GM20431 (cell line): ENCODE data around the gene DAND5.

Source experiments
- in situ Hi-C: fragments of 300-500 bp; cut with MseI, MboI; formaldehyde crosslinking; loops from one replicate; pipeline ENCODE4 v1.15.0; 2020; ENCODE audit warnings: low sequenced_read_pairs; ENCODE audit not compliant: unreplicated experiment

DAND5 gene

DNA sequence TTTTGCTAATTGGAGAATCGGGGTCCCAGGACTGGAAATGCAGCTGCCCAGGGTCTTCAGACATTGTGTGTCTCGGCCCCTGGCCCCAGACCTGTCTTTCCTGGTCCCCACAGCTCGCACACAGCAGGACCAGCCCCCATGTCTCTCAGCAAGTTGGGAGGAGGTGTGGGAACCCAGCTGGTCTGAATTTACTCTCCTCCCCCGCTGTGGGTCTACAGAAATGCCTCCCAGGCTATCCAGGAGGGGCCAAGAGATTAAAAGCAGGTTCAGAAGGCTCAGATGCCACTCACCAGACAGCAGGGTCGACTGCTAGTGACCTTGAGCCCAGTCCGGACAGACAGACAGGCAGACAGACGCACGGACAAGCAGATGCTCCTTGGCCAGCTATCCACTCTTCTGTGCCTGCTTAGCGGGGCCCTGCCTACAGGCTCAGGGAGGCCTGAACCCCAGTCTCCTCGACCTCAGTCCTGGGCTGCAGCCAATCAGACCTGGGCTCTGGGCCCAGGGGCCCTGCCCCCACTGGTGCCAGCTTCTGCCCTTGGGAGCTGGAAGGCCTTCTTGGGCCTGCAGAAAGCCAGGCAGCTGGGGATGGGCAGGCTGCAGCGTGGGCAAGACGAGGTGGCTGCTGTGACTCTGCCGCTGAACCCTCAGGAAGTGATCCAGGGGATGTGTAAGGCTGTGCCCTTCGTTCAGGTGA is at the start of gene DAND5:
Gene DAND5 (plus strand): TSS at position 285 of the 697 bp plus-strand sequence. CDS start 85 bp downstream, at position 370.
- in situ Hi-C loops: no loop called here

- in situ Hi-C loops: no loop called here
Measured at GRCh38 chr19:12921047-12921446, 48.3 kb upstream of the DAND5 start.

DNA sequence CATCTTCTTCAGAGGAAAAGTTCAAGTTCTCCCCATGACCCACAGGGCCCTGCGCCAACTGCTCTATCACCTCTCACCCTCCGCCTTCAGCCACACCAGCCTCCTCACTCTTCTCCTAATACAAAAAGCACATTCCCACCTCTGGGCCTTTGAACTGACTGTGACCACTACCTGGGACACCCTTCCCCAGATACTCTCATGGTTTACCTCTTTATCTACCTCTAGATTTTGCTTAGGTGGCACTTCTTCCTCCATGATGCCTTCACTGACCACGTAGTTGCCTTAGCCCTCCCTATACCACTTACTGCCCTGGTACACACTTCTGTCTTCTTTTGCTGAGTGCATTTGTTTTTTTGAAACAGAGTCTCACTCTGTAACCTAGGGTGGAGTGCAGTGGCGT is 46.4 kb upstream of the DAND5 start:
- in situ Hi-C loops: no loop called here

DNA sequence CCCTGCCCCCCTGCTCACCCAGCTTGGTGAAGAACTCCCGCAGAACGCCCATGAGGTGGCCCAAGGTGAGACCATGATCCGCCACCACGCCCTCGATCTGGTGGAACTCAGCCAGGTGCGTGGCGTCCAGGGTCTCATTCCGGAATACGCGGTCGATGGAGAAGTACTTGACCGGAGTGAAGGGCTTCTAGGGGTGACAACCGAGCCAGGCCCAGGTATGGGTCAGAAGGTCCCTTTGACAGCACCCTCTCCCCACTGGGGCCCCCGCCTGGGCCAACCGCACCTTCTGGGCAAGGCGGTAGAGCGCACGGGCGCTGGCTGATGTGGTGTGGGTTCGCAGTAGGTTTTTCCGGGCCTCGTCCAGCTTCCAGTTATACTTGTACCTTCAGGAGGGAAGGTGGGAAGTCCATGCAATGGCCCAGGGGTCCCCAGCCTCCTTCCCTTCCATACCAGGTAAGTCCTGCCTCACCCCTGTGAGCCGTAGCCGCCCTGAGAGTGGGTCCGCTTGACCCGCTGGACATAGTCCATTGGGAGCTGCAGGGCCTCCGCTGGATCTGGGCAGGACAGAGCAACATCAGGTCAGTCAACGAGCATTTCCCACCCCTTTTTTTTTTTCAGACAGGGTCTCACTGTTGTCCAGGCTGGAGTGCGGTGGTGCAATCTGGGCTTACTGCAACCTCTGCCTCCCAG is 44.6 kb upstream of the DAND5 start:
- in situ Hi-C loops: no loop called here

- in situ Hi-C loops: no loop called here
Measured at GRCh38 chr19:12930002-12930645, 39.3 kb upstream of the DAND5 start.

DNA sequence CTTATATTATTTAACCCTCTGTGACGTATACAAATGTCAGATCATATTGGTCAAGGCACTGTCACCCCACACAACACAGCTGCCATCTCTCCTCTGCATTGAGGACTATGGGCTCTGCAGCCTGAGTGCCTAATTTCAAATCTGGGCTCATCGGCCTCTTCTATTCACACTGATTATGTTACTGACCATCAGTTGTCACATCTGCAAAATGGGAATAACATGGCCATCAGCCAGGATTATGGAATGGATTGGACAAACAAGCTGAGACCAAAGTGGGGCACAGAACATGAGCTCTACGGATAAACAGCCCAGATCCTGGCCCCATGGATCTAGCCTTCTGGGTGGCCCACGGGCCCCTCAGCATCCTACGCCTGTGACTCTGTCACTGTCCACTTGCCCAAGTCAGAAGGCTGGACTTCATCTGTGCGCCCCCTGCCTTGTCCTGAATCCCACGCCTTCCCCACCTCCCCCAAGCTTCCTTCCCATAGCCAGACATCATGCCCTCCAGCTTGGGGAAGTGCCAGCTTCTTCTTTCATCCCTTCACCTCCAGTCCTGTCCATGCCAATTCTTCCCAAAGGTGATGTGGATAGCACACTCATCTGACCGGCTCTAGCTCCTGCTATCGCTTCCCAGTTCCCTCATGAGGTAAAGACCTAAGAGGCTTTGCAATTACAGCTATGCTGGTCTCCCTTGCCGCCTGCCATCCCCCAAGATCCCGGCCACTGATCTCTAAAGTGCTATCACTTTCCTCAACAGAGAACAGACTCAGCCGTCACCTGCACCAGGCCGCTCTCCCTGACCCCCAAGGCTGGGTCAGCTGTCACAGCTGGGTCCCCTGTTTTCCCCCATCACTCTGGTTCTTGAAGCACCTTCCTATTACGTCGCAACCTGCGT is 36.7 kb upstream of the DAND5 start:
- in situ Hi-C loops: no loop called here

DNA sequence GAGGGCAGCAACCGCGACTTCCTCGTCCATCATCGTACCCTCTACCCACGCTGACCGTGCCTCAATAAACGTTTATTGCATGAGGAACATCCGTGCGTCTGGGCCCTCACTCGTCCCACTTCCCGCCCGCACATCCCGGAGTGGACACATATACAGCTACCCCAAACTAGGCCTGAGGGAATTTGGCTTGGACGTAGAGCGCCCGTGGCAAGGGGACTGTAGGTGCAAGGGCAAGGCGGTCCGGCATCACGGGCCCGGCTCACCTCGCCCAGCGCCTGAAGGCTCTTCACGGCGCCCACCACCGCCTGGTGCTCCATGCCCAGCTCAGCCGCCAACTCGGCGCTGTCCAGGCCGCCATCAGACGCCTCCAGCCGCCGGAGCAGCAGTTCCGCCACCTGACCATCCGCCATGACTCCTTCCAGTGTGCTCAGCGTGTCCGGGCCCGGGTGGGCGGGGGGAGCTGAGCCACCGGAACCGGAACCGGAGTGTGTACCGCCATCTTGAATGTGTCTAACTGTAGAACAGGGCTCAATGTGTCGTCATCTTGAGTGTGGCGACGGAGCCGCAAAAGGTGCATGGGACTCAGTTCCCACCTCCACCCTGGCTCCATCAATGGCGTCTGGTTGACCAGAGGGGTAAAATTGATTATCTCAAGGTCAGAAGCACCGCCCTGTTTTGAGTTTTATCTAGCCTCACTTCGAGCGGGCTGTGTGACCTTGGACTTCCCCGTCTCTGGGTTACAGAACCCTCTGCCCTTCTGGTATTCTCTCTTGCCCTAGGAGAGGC is 35.9 kb upstream of the DAND5 start, which contains the start of gene FARSA:
Gene FARSA (minus strand): TSS at position 425 of the 786 bp plus-strand sequence. CDS start 15 bp downstream, at position 410.
- in situ Hi-C loops: no loop called here

DNA sequence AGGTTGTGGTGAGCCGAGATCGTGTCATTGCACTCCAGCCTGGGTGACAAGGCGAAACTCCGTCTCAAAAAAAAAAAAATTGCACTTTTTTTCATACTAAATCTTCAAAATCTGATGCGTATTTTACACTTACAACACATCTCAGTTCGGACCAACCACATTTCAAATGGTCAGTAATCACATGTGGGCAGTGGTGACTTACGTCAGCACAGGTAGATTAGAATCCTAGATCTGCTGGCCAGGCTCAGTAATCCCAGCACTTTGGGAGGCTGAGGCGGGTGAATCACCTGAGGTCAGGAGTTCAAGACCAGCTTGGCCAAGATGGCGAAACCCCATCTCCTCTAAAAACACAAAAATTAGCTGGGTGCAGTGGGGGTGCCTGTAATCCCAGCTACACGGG is 34.3 kb upstream of the DAND5 start:
- in situ Hi-C loops: no loop called here

- in situ Hi-C loops: no loop called here
Measured at GRCh38 chr19:12936582-12936981, 32.8 kb upstream of the DAND5 start.

DNA sequence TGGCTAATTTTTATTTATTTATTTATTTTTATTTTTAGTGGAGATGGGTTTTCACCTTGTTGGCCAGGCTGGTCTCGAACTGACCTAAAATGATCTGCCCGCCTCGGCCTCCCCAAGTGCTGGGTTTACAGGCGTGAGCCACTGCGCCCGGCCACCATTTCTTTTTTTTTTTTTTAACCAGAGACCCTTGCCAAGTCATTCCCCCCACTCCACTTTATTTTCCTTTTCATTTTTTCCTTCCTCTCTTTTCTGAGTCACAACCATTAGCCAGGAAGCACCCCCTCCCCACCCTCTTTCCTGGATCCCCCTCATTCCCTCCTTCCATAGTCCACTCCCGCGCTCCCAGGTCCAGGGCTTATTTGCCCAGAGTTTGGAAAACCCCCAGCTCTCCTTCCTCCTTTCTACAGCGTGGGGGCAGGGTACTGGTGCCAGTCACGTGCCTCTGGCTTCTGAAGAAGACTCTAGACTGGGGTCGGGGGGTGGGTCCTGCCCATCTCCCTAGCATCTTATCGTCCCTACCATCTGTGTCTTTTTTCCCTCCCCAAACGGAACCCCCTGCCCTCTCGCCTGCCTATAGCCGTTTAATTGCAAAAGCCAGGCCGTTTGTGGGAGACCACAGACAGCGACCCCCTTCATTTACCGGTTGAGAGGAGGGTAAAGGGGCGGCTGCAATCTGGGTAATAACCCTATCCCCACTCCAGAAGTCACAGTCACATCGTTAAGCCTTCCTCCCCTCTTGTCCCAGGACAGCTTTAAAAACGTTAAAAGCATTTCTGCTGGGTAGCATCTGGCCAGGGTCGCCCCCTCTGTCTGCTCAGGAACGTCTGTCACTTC is 32.1 kb upstream of the DAND5 start:
- in situ Hi-C loops: no loop called here

DNA sequence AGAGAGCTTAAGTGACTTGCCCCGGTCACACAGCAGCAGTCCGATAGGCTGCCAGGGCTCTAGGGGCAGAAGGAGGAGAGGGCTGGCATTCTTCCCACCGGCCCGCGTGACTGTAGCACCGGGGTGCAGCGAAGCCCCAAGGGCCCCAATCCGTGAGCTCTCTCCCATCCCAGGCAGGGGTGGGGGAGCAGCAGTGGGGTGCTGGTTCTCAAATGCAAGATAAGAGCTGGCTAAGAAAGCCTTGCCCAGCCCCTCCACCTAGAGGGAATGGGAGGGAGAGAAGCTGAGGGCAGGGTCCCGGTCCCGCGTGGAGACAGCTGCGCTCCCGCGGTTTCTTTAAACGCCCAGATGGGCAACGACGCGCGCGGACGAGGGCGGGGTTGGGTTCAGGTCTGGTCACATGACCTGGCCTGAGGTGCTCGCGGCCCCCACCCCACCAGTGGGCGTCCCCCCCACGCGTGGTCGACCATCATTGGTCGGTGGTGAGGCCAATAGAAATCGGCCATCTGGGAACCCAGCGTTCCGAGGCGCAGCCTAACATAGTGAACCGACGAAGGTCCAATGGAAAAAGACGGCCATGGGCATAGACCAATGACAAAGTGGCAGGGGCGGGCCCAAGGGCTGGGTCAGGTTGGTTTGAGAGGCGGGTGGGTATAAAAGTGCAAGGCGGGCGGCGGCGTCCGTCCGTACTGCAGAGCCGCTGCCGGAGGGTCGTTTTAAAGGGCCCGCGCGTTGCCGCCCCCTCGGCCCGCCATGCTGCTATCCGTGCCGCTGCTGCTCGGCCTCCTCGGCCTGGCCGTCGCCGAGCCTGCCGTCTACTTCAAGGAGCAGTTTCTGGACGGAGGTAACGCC is 31.2 kb upstream of the DAND5 start, which contains the start of gene CALR:
Gene CALR (plus strand): TSS at position 683 of the 852 bp plus-strand sequence. CDS start 71 bp downstream, at position 754.
- in situ Hi-C loops: no loop called here

- in situ Hi-C loops: no loop called here
Measured at GRCh38 chr19:12938779-12939601, 30.4 kb upstream of the DAND5 start.

GRCh38 chr19:12939975-12940423 is 29.4 kb upstream of the DAND5 start:
- in situ Hi-C loops: no loop called here

- in situ Hi-C loops: no loop called here
Measured at GRCh38 chr19:12940897-12941296, 28.5 kb upstream of the DAND5 start.

DNA sequence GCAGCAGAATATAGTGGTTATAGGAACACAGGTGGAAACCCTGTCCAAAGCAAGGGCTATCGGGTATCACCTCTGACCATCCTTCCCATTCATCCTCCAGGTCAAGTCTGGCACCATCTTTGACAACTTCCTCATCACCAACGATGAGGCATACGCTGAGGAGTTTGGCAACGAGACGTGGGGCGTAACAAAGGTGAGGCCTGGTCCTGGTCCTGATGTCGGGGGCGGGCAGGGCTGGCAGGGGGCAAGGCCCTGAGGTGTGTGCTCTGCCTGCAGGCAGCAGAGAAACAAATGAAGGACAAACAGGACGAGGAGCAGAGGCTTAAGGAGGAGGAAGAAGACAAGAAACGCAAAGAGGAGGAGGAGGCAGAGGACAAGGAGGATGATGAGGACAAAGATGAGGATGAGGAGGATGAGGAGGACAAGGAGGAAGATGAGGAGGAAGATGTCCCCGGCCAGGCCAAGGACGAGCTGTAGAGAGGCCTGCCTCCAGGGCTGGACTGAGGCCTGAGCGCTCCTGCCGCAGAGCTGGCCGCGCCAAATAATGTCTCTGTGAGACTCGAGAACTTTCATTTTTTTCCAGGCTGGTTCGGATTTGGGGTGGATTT is 25.8 kb upstream of the DAND5 start:
- in situ Hi-C loops: no loop called here

DNA sequence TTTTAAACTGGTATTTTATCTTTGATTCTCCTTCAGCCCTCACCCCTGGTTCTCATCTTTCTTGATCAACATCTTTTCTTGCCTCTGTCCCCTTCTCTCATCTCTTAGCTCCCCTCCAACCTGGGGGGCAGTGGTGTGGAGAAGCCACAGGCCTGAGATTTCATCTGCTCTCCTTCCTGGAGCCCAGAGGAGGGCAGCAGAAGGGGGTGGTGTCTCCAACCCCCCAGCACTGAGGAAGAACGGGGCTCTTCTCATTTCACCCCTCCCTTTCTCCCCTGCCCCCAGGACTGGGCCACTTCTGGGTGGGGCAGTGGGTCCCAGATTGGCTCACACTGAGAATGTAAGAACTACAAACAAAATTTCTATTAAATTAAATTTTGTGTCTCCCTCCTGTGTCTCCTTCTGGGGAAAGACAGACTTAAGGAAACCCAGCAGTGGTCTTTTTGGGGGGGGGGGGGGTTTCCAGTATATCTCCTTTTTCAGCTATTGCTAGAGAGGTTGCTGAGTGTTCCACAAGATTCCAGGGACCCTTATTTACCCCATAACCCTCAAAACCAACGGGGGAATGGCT is 25.2 kb upstream of the DAND5 start:
- in situ Hi-C loops: no loop called here
